ENCODE measurements around the gene ADAMTS9.

The ADAMTS9 gene

DNA sequence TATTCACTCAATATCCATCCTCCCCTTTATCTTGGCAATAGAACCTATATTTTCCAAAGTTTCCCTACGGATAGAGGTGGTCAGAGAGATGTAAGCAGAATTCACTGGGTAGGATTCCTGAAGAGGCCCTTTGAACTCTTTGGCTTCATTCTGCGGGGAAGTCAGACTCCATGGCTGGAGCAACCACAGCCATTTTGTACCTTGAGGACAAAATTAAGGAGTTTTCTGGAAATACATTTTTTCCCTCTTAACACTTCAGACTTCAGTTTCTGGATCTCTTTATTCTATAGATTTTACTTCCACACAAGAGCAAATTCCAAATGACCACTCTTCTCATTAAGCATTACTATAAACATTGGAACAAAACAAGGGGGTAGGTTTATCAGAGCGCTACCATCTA lies 43.3 kb downstream of the ADAMTS9 start:
- TF ChIP-seq, protein P1, sequence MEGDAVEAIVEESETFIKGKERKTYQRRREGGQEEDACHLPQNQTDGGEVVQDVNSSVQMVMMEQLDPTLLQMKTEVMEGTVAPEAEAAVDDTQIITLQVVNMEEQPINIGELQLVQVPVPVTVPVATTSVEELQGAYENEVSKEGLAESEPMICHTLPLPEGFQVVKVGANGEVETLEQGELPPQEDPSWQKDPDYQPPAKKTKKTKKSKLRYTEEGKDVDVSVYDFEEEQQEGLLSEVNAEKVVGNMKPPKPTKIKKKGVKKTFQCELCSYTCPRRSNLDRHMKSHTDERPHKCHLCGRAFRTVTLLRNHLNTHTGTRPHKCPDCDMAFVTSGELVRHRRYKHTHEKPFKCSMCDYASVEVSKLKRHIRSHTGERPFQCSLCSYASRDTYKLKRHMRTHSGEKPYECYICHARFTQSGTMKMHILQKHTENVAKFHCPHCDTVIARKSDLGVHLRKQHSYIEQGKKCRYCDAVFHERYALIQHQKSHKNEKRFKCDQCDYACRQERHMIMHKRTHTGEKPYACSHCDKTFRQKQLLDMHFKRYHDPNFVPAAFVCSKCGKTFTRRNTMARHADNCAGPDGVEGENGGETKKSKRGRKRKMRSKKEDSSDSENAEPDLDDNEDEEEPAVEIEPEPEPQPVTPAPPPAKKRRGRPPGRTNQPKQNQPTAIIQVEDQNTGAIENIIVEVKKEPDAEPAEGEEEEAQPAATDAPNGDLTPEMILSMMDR (IDR thresholded peaks at IDR 0.05; ENCODE audit: low read depth, low read length, missing control alignments): no peak
- no peak for DNase-seq (ENCODE audit: low read depth)
- H3K4me3 ChIP-seq (ENCODE audit: low read depth, low read length): no peak overlapping the region
- in situ Hi-C loops (cut with HindIII; ENCODE audit: low sequenced_read_pairs): no loop called here

GRCh38 chr3:64642327-64643151 lies 45.3 kb downstream of the ADAMTS9 start:
- DNase-seq (ENCODE audit: low read depth): no peak
- TF ChIP-seq, protein P1 (IDR thresholded peaks at IDR 0.05; ENCODE audit: low read depth, low read length, missing control alignments): no peak
- no peak overlapping the region for H3K4me3 ChIP-seq (ENCODE audit: low read depth, low read length)
- in situ Hi-C loops (cut with HindIII; ENCODE audit: low sequenced_read_pairs): no loop called here

DNA sequence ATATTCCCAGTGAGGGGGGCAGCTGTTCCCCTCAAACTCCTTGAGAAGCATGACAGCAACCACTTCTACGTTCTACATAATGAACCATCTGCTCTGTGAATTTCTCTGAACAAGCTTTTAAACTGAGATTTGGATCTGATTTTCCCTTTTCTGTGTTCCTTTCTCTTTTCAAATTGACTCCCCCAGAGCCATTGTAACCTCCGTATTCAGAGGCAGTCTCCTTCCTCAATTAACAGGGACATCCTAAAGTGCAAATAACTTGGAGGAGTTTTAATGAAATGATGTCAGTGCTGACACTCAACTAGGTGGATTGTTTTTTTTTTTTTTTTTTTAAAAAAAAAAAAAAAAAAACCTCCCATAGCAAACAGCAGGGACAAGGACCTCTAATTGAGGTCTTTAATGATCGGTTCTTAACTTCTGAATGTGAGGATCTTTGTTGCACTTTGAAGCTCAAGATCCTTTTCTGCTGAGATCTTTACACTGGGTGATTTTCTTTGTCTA lies 48.8 kb downstream of the ADAMTS9 start:
- in situ Hi-C loops (cut with HindIII; ENCODE audit: low sequenced_read_pairs): loop anchor here (5.0 kb wide), 1 partner anchor 82 kb away; no protein-coding TSS in a partner anchor
- TF ChIP-seq, protein P1 (IDR thresholded peaks at IDR 0.05; ENCODE audit: low read depth, low read length, missing control alignments): no peak
- DNase-seq (ENCODE audit: low read depth): no peak

GRCh38 chr3:64638511-64638910 lies 49.3 kb downstream of the ADAMTS9 start:
- TF ChIP-seq, protein P1 (IDR thresholded peaks at IDR 0.05; ENCODE audit: low read depth, low read length, missing control alignments): no peak
- no peak overlapping the region for H3K4me3 ChIP-seq (ENCODE audit: low read depth, low read length)
- in situ Hi-C loops (cut with HindIII; ENCODE audit: low sequenced_read_pairs): loop anchor here (5.0 kb wide), 1 partner anchor 81 kb away; no protein-coding TSS in a partner anchor
- no peak for DNase-seq (ENCODE audit: low read depth)

More for the DNA sequence above, 48.8 kb downstream of the ADAMTS9 start:
- H3K4me3 ChIP-seq (ENCODE audit: low read depth, low read length): no peak overlapping the region

- TF ChIP-seq, protein P1 (IDR thresholded peaks at IDR 0.05; ENCODE audit: low read depth, low read length, missing control alignments): no peak
- DNase-seq (ENCODE audit: low read depth): no peak
- in situ Hi-C loops (cut with HindIII; ENCODE audit: low sequenced_read_pairs): no loop called here
- H3K4me3 ChIP-seq (ENCODE audit: low read depth, low read length): no peak overlapping the region
These were observed 53.4 kb downstream of the ADAMTS9 start for GRCh38 chr3:64634417-64634816.

- in situ Hi-C loops (cut with HindIII; ENCODE audit: low sequenced_read_pairs): no loop called here
- DNase-seq (ENCODE audit: low read depth): no peak
- TF ChIP-seq, protein P1 (IDR thresholded peaks at IDR 0.05; ENCODE audit: low read depth, low read length, missing control alignments): no peak
- H3K4me3 ChIP-seq (ENCODE audit: low read depth, low read length): no peak overlapping the region
These were observed 55.8 kb downstream of the ADAMTS9 start for GRCh38 chr3:64631951-64632350.
